H9 (cell line): ENCODE results near the gene SLX4IP. TPM values are rescaled to one million over a fixed set of nuclear protein-coding genes. Genes with fewer than 3 reads are reported as not detected.

Source experiments
- DNase-seq: peaks from one replicate; pipeline ENCODE4 v3.0.0-alpha.2; 2017
- H2AFZ ChIP-seq: one replicate; pipeline ENCODE4 v1.6.1; 2013; ENCODE audit warnings: mild to moderate bottlenecking, low read length, control low read depth, moderate library complexity
- H2AK5ac ChIP-seq: 2 replicates; pipeline ENCODE4 v1.6.1; 2013; ENCODE audit warnings: low read length, control low read depth, mixed read lengths; ENCODE audit not compliant: insufficient read length
- H2BK120ac ChIP-seq: one replicate; pipeline ENCODE4 v1.6.1; 2013; ENCODE audit warnings: low read depth, mild to moderate bottlenecking, low read length, control low read depth, inconsistent platforms; ENCODE audit not compliant: poor library complexity, severe bottlenecking
- H2BK12ac ChIP-seq: 2 replicates; pipeline ENCODE4 v1.6.1; 2013; ENCODE audit warnings: low read length, control low read depth, mixed read lengths, low read depth; ENCODE audit not compliant: insufficient read length
- H2BK15ac ChIP-seq: 2 replicates; pipeline ENCODE4 v1.6.1; 2013; ENCODE audit warnings: low read depth, low read length, control low read depth
- H2BK20ac ChIP-seq: one replicate; pipeline ENCODE4 v1.6.1; 2013; ENCODE audit warnings: low read depth, mild to moderate bottlenecking, low read length, control low read depth, inconsistent platforms; ENCODE audit not compliant: poor library complexity, severe bottlenecking
- H2BK5ac ChIP-seq: 2 replicates; pipeline ENCODE4 v1.6.1; 2013; ENCODE audit warnings: low read length, control low read depth, mixed read lengths; ENCODE audit not compliant: insufficient read length
- H3K14ac ChIP-seq: 2 replicates; pipeline ENCODE4 v1.6.1; 2013; ENCODE audit warnings: low read length, control low read depth; ENCODE audit not compliant: insufficient read depth
- H3K18ac ChIP-seq: 2 replicates; pipeline ENCODE4 v1.6.1; 2013; ENCODE audit warnings: low read depth, mild to moderate bottlenecking, mixed read lengths, low read length, control low read depth; ENCODE audit not compliant: insufficient read length
- H3K23ac ChIP-seq: 2 replicates; pipeline ENCODE4 v1.6.1; 2013; ENCODE audit warnings: low read length, control low read depth, mixed read lengths, low read depth; ENCODE audit not compliant: insufficient read length
- H3K23me2 ChIP-seq: 2 replicates; pipeline ENCODE4 v1.6.1; 2013; ENCODE audit warnings: low read depth, mild to moderate bottlenecking, mixed read lengths, low read length, control low read depth; ENCODE audit not compliant: insufficient read length, poor library complexity, severe bottlenecking
- H3K27ac ChIP-seq: 2 replicates; pipeline ENCODE4 v1.5.1; 2013; ENCODE audit warnings: low read length, control low read depth, mixed read lengths, low read depth; ENCODE audit not compliant: insufficient read length
- H3K27me3 ChIP-seq: 2 replicates; pipeline ENCODE4 v1.6.1; 2013; ENCODE audit warnings: low read length, control low read depth, inconsistent platforms; ENCODE audit not compliant: insufficient read depth
- H3K4ac ChIP-seq: 2 replicates; pipeline ENCODE4 v1.6.1; 2013; ENCODE audit warnings: low read depth, mild to moderate bottlenecking, control low read depth, inconsistent platforms, low read length, moderate library complexity
- H3K4me1 ChIP-seq: 2 replicates; pipeline ENCODE4 v1.6.1; 2013; ENCODE audit warnings: low read length, control low read depth, inconsistent platforms; ENCODE audit not compliant: insufficient read depth
- H3K4me2 ChIP-seq: 2 replicates; pipeline ENCODE4 v1.6.1; 2013; ENCODE audit warnings: low read length, control low read depth, mixed read lengths; ENCODE audit not compliant: insufficient read length, insufficient read depth
- H3K56ac ChIP-seq: 2 replicates; pipeline ENCODE4 v1.6.1; 2013; ENCODE audit warnings: low read depth, mild to moderate bottlenecking, mixed read lengths, low read length, control low read depth; ENCODE audit not compliant: insufficient read length
- H3K79me1 ChIP-seq: 2 replicates; pipeline ENCODE4 v1.6.1; 2013; ENCODE audit warnings: low read depth, mild to moderate bottlenecking, moderate library complexity, low read length, control low read depth, inconsistent platforms; ENCODE audit not compliant: insufficient read depth, poor library complexity, severe bottlenecking
- H3K79me2 ChIP-seq: 2 replicates; pipeline ENCODE4 v1.6.1; 2013; ENCODE audit warnings: low read length, control low read depth, inconsistent platforms; ENCODE audit not compliant: insufficient read depth
- H3K9ac ChIP-seq: 2 replicates; pipeline ENCODE4 v1.6.1; 2013; ENCODE audit warnings: low read length, control low read depth, mixed read lengths; ENCODE audit not compliant: insufficient read length; ENCODE audit errors: extremely low read depth
- H3K9me3 ChIP-seq: one replicate; pipeline ENCODE4 v1.6.1; 2013; ENCODE audit warnings: low read depth, low read length, inconsistent platforms; ENCODE audit not compliant: control insufficient read depth
- H3T11ph ChIP-seq: one replicate; pipeline ENCODE4 v1.6.1; 2013; ENCODE audit warnings: mild to moderate bottlenecking, low read length, control low read depth, inconsistent platforms
- H4K20me1 ChIP-seq: one replicate; pipeline ENCODE4 v1.6.1; 2013; ENCODE audit not compliant: control insufficient read depth, insufficient read length, insufficient read depth
- H4K5ac ChIP-seq: 2 replicates; pipeline ENCODE4 v1.6.1; 2013; ENCODE audit warnings: low read depth, mild to moderate bottlenecking, mixed read lengths, low read length, control low read depth; ENCODE audit not compliant: insufficient read length
- H4K8ac ChIP-seq: replicated peaks from 2 replicates; pipeline ENCODE4 v1.6.1; 2013; ENCODE audit warnings: low read length, control low read depth, mixed read lengths, low read depth; ENCODE audit not compliant: insufficient read length
- H4K91ac ChIP-seq: 2 replicates; pipeline ENCODE4 v1.6.1; 2013; ENCODE audit warnings: low read depth, mild to moderate bottlenecking, moderate library complexity, mixed read lengths, low read length, control low read depth; ENCODE audit not compliant: insufficient read length
- H3K27ac Mint-ChIP-seq, 3 experiments: 2 replicates in 2 of 3; 3 replicates in 1 of 3; pipeline ENCODE4 v1.8.0; 2020 to 2021; ENCODE audit warnings: mixed read lengths in 3 of 3, mild to moderate bottlenecking in 1 of 3, moderate library complexity in 1 of 3
- H3K27me3 Mint-ChIP-seq: 2 replicates; pipeline ENCODE4 v1.8.0; 2021; ENCODE audit warnings: low read depth, mild to moderate bottlenecking, moderate library complexity, mixed read lengths
- H3K36me3 Mint-ChIP-seq, 3 experiments: 2 replicates in 2 of 3; 3 replicates in 1 of 3; pipeline ENCODE4 v1.8.0; 2020 to 2021; ENCODE audit warnings: low read depth in 3 of 3, mixed read lengths in 3 of 3; ENCODE audit not compliant: insufficient read depth in 1 of 3
- H3K4me1 Mint-ChIP-seq, 2 experiments: 2 replicates each; pipeline ENCODE4 v1.8.0; 2020; ENCODE audit warnings: mixed read lengths in 2 of 2
- H3K4me3 Mint-ChIP-seq, 2 experiments: 2 replicates in 1 of 2; 3 replicates in 1 of 2; pipeline ENCODE4 v1.8.0; 2020 to 2021; ENCODE audit warnings: mild to moderate bottlenecking in 2 of 2, mixed read lengths in 2 of 2, moderate library complexity in 1 of 2
- H3K9me3 Mint-ChIP-seq, 2 experiments: 2 replicates in 1 of 2; 3 replicates in 1 of 2; pipeline ENCODE4 v1.8.0; 2020; ENCODE audit warnings: mild to moderate bottlenecking in 2 of 2, mixed read lengths in 2 of 2, moderate library complexity in 1 of 2
- WGBS: extraction: QIAGEN DNeasy Blood & Tissue Kit; methylation state at CpG from one replicate; pipeline ENCODE4 v1.1.7; 2013; ENCODE audit warnings: missing lambda C conversion rate, low lambda C conversion rate, mixed read lengths; ENCODE audit not compliant: insufficient read length; ENCODE audit errors: extremely low coverage; 5-methylcytosine and 5-hydroxymethylcytosine counted together
- total RNA-seq: library from RNA; stranded (reverse); gene quantifications from 2 replicates; pipeline ENCODE4 v1.2.1, GENCODE V29; 2021
- TF ChIP-seq, protein P1 (sequence below): fragments of 200-600 bp; sonication (generic); conservative IDR thresholded peaks from 3 replicates; pipeline ENCODE4 v1.8.0; 2021; ENCODE audit warnings: antibody characterized with exemption, mild to moderate bottlenecking

The SLX4IP gene
- total RNA-seq, 1 experiment from 2014 or later: 7.9 TPM

- Mint-ChIP-seq H3K4me1 (peaks cover 77 to 81% of the 10 kb centered on the region in 2 experiments), H3K27ac (no peak overlapping the region)
- no CpG with 5 or more reads among the region's 6 CpGs for WGBS
Observed at GRCh38 chr20:10470276-10470675, 35.2 kb downstream of the SLX4IP start.

More at GRCh38 chr20:10470276-10470675, 35.2 kb downstream of the SLX4IP start:
- Histone ChIP-seq H4K8ac (no peak overlapping the region), H3K9ac (no peak overlapping the region), H3K23ac (no peak overlapping the region), H3K14ac (no peak overlapping the region), H3K27ac (no peak overlapping the region), H3K23me2 (no peaks in the 10 kb centered on the region), H3K9me3 (no peaks in the 10 kb centered on the region), H3K4me1 (peaks cover 4% of the 10 kb centered on the region; the same call in 1 of the 2 replicates), H3K56ac (no peak overlapping the region), H3K79me2 (no peaks in the 10 kb centered on the region), H4K91ac (no peak overlapping the region), H2BK15ac (no peak overlapping the region), H3T11ph (no peak overlapping the region), H2AFZ (no peak overlapping the region), H3K4me2 (no peak overlapping the region), H3K18ac (no peak overlapping the region), H2BK12ac (no peak overlapping the region), H3K27me3 (no peaks in the 10 kb centered on the region), H3K4ac (no peak overlapping the region), H4K5ac (no peak overlapping the region), H2AK5ac (no peak overlapping the region), H3K79me1 (no peaks in the 10 kb centered on the region), H4K20me1 (no peaks in the 10 kb centered on the region), H2BK5ac (no peak overlapping the region), H2BK20ac (no peak overlapping the region), H2BK120ac (no peak overlapping the region)
- no peaks in the 10 kb centered on the region for H3K27me3 Mint-ChIP-seq
- TF ChIP-seq, protein P1, sequence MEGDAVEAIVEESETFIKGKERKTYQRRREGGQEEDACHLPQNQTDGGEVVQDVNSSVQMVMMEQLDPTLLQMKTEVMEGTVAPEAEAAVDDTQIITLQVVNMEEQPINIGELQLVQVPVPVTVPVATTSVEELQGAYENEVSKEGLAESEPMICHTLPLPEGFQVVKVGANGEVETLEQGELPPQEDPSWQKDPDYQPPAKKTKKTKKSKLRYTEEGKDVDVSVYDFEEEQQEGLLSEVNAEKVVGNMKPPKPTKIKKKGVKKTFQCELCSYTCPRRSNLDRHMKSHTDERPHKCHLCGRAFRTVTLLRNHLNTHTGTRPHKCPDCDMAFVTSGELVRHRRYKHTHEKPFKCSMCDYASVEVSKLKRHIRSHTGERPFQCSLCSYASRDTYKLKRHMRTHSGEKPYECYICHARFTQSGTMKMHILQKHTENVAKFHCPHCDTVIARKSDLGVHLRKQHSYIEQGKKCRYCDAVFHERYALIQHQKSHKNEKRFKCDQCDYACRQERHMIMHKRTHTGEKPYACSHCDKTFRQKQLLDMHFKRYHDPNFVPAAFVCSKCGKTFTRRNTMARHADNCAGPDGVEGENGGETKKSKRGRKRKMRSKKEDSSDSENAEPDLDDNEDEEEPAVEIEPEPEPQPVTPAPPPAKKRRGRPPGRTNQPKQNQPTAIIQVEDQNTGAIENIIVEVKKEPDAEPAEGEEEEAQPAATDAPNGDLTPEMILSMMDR: no peak
- H3K9me3 Mint-ChIP-seq: no peaks in the 10 kb centered on the region
- peak overlapping the region in 1 of 2 experiments; percentile 25; a peak in 1 of 5 replicates for H3K4me3 Mint-ChIP-seq
- H3K36me3 Mint-ChIP-seq: peaks cover 0 to 2% (median 0%) of the 10 kb centered on the region in 3 experiments; a peak in 3 of 7 replicates
- no peak for DNase-seq
